Thyroid gland (tissue), 4 donors: ENCODE measurements around the gene HYI. TPM values are rescaled to one million over a fixed set of nuclear protein-coding genes. Genes with fewer than 3 reads are reported as not detected.
"Not testable (repeated sequence)": the region's sequence is repeated elsewhere in the genome, so short reads cannot be mapped to it uniquely, and the experiment has no call there.

Experiments
- DNase-seq, 2 donors: peaks; one replicate each; pipeline ENCODE4 v3.0.0-alpha.2; 2019
- H3K27ac ChIP-seq, 3 donors: fragments of 200-600 bp; sonication (generic); 1 replicate in 2 of 3; 2 replicates in 1 of 3; pipeline ENCODE4 v1.5.1; 2016 to 2019; ENCODE audit warnings: mild to moderate bottlenecking in 1 of 3, moderate library complexity in 1 of 3
- H3K27me3 ChIP-seq: fragments of 200-600 bp; sonication (generic); one replicate; pipeline ENCODE4 v1.5.1; 2019
- H3K36me3 ChIP-seq, 2 donors: fragments of 200-600 bp; sonication (generic); one replicate each; pipeline ENCODE4 v1.5.1; 2016 to 2019
- H3K4me1 ChIP-seq, 2 donors: fragments of 200-600 bp; sonication (generic); one replicate each; pipeline ENCODE4 v1.5.1; 2017 to 2019
- H3K4me3 ChIP-seq, 3 donors: fragments of 200-600 bp; sonication (generic); replicated peaks in 1 of 3; 1 replicate in 2 of 3; 2 replicates in 1 of 3; pipeline ENCODE4 v1.5.1; 2016; ENCODE audit warnings: mild to moderate bottlenecking in 1 of 3
- H3K9me3 ChIP-seq: fragments of 200-600 bp; sonication (generic); one replicate; pipeline ENCODE4 v1.5.1; 2017
- CTCF ChIP-seq, 6 experiments: fragments of 200-600 bp in 3 of 6; fragments of 450-650 bp in 3 of 6; sonication (generic) in 3 of 6; IDR thresholded peaks; one replicate each; pipeline ENCODE4 v1.5.1; 2016 to 2019; ENCODE audit warnings: antibody characterized with exemption in 6 of 6, mild to moderate bottlenecking in 2 of 6, inconsistent platforms in 1 of 6, moderate library complexity in 1 of 6
- POLR2A ChIP-seq, 2 donors: fragments of 450-650 bp; IDR thresholded peaks; one replicate each; pipeline ENCODE4 v1.6.1; 2017; ENCODE audit warnings: antibody characterized with exemption in 2 of 2, mild to moderate bottlenecking in 2 of 2, moderate library complexity in 1 of 2
- WGBS, 2 donors: methylation state at CpG; one replicate each; pipeline ENCODE4 v1.1.5; 2017; 5-methylcytosine and 5-hydroxymethylcytosine counted together
- intact Hi-C: fragments of 100-400 bp; cut with DNase I; formaldehyde crosslinking; loops from one replicate; pipeline ENCODE4 v1.15.1; 2023
- total RNA-seq, 4 donors: library from RNA; depleted of rRNA; stranded (reverse); fragments of >200 nt; gene quantifications; one replicate each; pipeline ENCODE4 v1.2.3, GENCODE V29; 2016

The HYI gene
- total RNA-seq, 4 donors from 2014 or later = 50.6 to 92.9 (median 65.6) TPM

- H3K36me3 ChIP-seq = no peaks in the 10 kb centered on the region
- DNase-seq = no peak
- no peaks in the 10 kb centered on the region for H3K4me1 ChIP-seq
- H3K4me3 ChIP-seq = no peak overlapping the region
- intact Hi-C loops = no loop called here
- 87 to 95% methylated on average over 2 of the region's 2 CpGs for WGBS, 2 donors
- H3K27me3 ChIP-seq = no peaks in the 10 kb centered on the region
- no peaks in the 10 kb centered on the region for H3K9me3 ChIP-seq
- TF ChIP-seq CTCF (IDR thresholded peaks at IDR 0.05) (no peak), POLR2A (IDR thresholded peaks at IDR 0.05) (no peak)
- no peak overlapping the region for H3K27ac ChIP-seq
Observed at GRCh38 chr1:43481491-43481890, 27.8 kb upstream of the HYI start.

- DNase-seq = no peak
- intact Hi-C loops = no loop called here
- WGBS, 2 donors = 89 to 91% methylated on average over 3 of the region's 3 CpGs
- no peaks in the 10 kb centered on the region for H3K9me3 ChIP-seq
- no peak overlapping the region for H3K4me3 ChIP-seq
- H3K27me3 ChIP-seq = no peaks in the 10 kb centered on the region
- no peaks in the 10 kb centered on the region for H3K4me1 ChIP-seq
- H3K36me3 ChIP-seq = no peaks in the 10 kb centered on the region
- TF ChIP-seq CTCF (IDR thresholded peaks at IDR 0.05) (no peak), POLR2A (IDR thresholded peaks at IDR 0.05) (no peak)
- H3K27ac ChIP-seq = no peak overlapping the region
Observed at GRCh38 chr1:43479414-43479813, 25.7 kb upstream of the HYI start.

- DNase-seq = no peak
- Histone ChIP-seq H3K27me3 (no peaks in the 10 kb centered on the region), H3K27ac (no peak overlapping the region), H3K4me1 (no peaks in the 10 kb centered on the region), H3K36me3 (no peaks in the 10 kb centered on the region), H3K4me3 (no peak overlapping the region), H3K9me3 (no peaks in the 10 kb centered on the region)
- TF ChIP-seq CTCF (IDR thresholded peaks at IDR 0.05) = no peak
- no peak for TF ChIP-seq POLR2A (IDR thresholded peaks at IDR 0.05)
- 83 to 94% methylated on average over 1 of the region's 1 CpG for WGBS, 2 donors
- intact Hi-C loops = no loop called here
Observed at GRCh38 chr1:43477716-43478115, 24.0 kb upstream of the HYI start.

DNA sequence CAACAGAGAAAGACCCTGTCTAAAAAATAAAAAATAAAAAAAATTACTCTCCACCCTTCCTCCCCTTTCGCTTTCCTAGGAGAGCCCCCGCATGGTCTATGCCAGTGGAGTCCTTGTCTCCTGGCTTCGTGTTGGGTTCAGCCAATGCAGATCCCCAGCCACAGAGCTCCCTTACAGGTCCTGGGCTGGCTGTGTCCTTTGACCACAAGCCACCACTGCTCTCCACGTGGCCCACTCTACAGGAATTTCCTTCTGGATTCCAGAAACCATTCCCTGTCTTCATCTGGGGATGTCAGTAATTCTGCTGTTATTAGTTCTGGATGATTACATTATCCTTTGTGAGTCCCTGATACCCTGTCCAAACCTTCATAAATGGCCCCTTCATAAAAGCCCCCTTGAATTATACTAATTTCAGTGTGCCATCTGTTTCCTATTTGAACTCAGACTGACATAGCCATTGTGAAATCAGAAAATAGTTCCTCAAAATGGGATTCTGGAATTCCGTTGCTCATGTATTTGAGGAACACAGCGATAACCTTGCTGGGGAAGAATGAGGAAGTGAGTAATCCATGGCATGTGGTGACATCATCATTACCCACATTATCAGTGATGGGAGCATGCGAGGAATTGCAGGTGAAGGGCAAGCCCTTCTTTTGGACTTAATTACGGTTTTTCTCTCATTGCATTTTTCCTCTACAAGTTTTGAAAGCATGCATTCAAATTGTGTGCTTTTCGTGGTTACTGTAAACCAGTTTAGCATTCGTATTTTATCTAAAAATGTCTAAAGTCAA is 22.1 kb upstream of the HYI start:
- 75% methylated on average over 10 of the region's 10 CpGs for WGBS, 2 donors
- DNase-seq, H3K9me3 ChIP-seq, H3K4me3 ChIP-seq, intact Hi-C loops, H3K4me1 ChIP-seq, H3K36me3 ChIP-seq, H3K27ac ChIP-seq, H3K27me3 ChIP-seq: not testable (repeated sequence)

DNA sequence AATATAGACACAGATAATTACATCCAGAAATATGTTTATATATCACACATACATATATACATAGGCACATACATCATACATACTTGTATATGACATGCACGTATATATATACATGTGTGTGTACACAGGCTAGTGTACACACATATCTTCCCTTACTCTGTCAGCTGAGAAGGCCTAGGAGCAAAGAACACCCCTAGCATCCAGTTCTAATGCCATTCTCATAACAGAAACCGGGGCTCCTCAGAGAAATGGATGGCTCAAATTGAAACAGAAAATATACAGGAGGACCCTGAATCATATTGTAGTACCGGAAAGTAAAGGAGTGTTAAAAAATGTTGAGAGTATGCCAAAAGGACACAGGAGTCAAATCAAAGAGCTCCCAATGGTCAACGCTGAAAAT is 19.7 kb upstream of the HYI start:
- H3K9me3 ChIP-seq = no peaks in the 10 kb centered on the region
- no peak overlapping the region for H3K4me3 ChIP-seq
- intact Hi-C loops = no loop called here
- no peaks in the 10 kb centered on the region for H3K27me3 ChIP-seq
- H3K36me3 ChIP-seq = no peaks in the 10 kb centered on the region
- DNase-seq = no peak
- TF ChIP-seq CTCF (IDR thresholded peaks at IDR 0.05) (no peak), POLR2A (IDR thresholded peaks at IDR 0.05) (no peak)
- H3K27ac ChIP-seq = no peak overlapping the region
- no peaks in the 10 kb centered on the region for H3K4me1 ChIP-seq
- WGBS, 2 donors = 84 to 91% methylated on average over 4 of the region's 4 CpGs

DNA sequence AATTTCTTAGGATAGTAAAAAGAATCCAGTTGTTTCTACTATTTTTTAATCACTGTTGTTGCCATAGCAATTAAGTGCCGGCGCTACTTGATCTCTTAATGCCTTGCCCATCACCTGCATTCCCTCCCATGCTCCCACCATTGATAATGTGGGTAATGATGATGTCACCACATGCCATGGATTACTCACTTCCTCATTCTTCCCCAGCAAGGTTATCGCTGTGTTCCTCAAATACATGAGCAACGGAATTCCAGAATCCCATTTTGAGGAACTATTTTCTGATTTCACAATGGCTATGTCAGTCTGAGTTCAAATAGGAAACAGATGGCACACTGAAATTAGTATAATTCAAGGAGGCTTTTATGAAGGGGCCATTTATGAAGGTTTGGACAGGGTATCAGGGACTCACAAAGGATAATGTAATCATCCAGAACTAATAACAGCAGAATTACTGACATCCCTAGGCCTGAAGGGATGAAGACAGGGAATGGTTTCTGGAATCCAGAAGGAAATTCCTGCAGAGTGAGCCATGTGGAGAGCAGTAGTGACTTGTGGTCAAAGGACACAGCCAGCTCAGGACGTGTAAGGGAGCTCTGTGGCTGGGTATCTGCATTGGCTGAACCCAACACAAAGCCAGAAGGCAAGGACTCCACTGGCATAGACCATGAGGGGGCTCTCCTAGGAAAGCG is 18.9 kb upstream of the HYI start:
- H3K4me1 ChIP-seq, DNase-seq, H3K27me3 ChIP-seq, H3K9me3 ChIP-seq, H3K4me3 ChIP-seq, H3K36me3 ChIP-seq, H3K27ac ChIP-seq, intact Hi-C loops: not testable (repeated sequence)
- 68 to 80% methylated on average over 6 of the region's 6 CpGs for WGBS, 2 donors
